Epithelial cell of proximal tubule (primary cell): ENCODE measurements around the gene DPYD. TPM values are rescaled to one million over a fixed set of nuclear protein-coding genes. Genes with fewer than 3 reads are reported as not detected.

ENCODE experiments used
- DNase-seq: peaks from one replicate; pipeline ENCODE4 v3.0.0-alpha.2; 2011; ENCODE audit warnings: low read depth
- H3K4me3 ChIP-seq: 2 replicates; pipeline ENCODE4 v1.5.1; 2011; ENCODE audit warnings: low read depth, mild to moderate bottlenecking, low read length
- CTCF ChIP-seq: conservative IDR thresholded peaks from 2 replicates; pipeline ENCODE4 v1.5.1; 2012; ENCODE audit warnings: low read depth, mild to moderate bottlenecking, low read length
- total RNA-seq: library from RNA; depleted of rRNA; stranded (reverse); fragments of >200 nt; gene quantifications from 2 replicates; pipeline ENCODE4 v1.2.3, GENCODE V29; 2015

The DPYD gene
- total RNA-seq, 1 donor from 2014 or later = 5.1 TPM

GRCh38 chr1:97209381-97209957 lies 711.4 kb downstream of the DPYD start:
- H3K4me3 ChIP-seq = no peak overlapping the region
- no peak for DNase-seq
- no peak for TF ChIP-seq CTCF

- H3K4me3 ChIP-seq = no peak overlapping the region
- no peak for TF ChIP-seq CTCF
- DNase-seq = no peak
These were observed 713.0 kb downstream of the DPYD start for GRCh38 chr1:97207868-97208267.

- H3K4me3 ChIP-seq = no peak overlapping the region
- no peak for DNase-seq
- no peak for TF ChIP-seq CTCF
These were observed 716.4 kb downstream of the DPYD start for GRCh38 chr1:97204468-97204867.

GRCh38 chr1:97202481-97203380 lies 718.1 kb downstream of the DPYD start:
- DNase-seq = no peak
- H3K4me3 ChIP-seq = no peak overlapping the region
- TF ChIP-seq CTCF = no peak

- TF ChIP-seq CTCF = no peak
- no peak overlapping the region for H3K4me3 ChIP-seq
- no peak for DNase-seq
These were observed 719.2 kb downstream of the DPYD start for GRCh38 chr1:97201641-97202040.

- no peak overlapping the region for H3K4me3 ChIP-seq
- no peak for DNase-seq
- TF ChIP-seq CTCF = no peak
These were observed 720.2 kb downstream of the DPYD start for GRCh38 chr1:97200595-97200994.
